H9 (cell line): ENCODE data around the gene ELF1. TPM values are rescaled to one million over a fixed set of nuclear protein-coding genes. Genes with fewer than 3 reads are reported as not detected.

Source experiments
- DNase-seq: peaks from one replicate; pipeline ENCODE4 v3.0.0-alpha.2; 2017
- H2AFZ ChIP-seq: one replicate; pipeline ENCODE4 v1.6.1; 2013; ENCODE audit warnings: mild to moderate bottlenecking, low read length, control low read depth, moderate library complexity
- H2AK5ac ChIP-seq: 2 replicates; pipeline ENCODE4 v1.6.1; 2013; ENCODE audit warnings: low read length, control low read depth, mixed read lengths; ENCODE audit not compliant: insufficient read length
- H2BK120ac ChIP-seq: one replicate; pipeline ENCODE4 v1.6.1; 2013; ENCODE audit warnings: low read depth, mild to moderate bottlenecking, low read length, control low read depth, inconsistent platforms; ENCODE audit not compliant: poor library complexity, severe bottlenecking
- H2BK12ac ChIP-seq: 2 replicates; pipeline ENCODE4 v1.6.1; 2013; ENCODE audit warnings: low read length, control low read depth, mixed read lengths, low read depth; ENCODE audit not compliant: insufficient read length
- H2BK15ac ChIP-seq: 2 replicates; pipeline ENCODE4 v1.6.1; 2013; ENCODE audit warnings: low read depth, low read length, control low read depth
- H2BK20ac ChIP-seq: one replicate; pipeline ENCODE4 v1.6.1; 2013; ENCODE audit warnings: low read depth, mild to moderate bottlenecking, low read length, control low read depth, inconsistent platforms; ENCODE audit not compliant: poor library complexity, severe bottlenecking
- H2BK5ac ChIP-seq: 2 replicates; pipeline ENCODE4 v1.6.1; 2013; ENCODE audit warnings: low read length, control low read depth, mixed read lengths; ENCODE audit not compliant: insufficient read length
- H3K14ac ChIP-seq: 2 replicates; pipeline ENCODE4 v1.6.1; 2013; ENCODE audit warnings: low read length, control low read depth; ENCODE audit not compliant: insufficient read depth
- H3K18ac ChIP-seq: 2 replicates; pipeline ENCODE4 v1.6.1; 2013; ENCODE audit warnings: low read depth, mild to moderate bottlenecking, mixed read lengths, low read length, control low read depth; ENCODE audit not compliant: insufficient read length
- H3K23ac ChIP-seq: 2 replicates; pipeline ENCODE4 v1.6.1; 2013; ENCODE audit warnings: low read length, control low read depth, mixed read lengths, low read depth; ENCODE audit not compliant: insufficient read length
- H3K23me2 ChIP-seq: 2 replicates; pipeline ENCODE4 v1.6.1; 2013; ENCODE audit warnings: low read depth, mild to moderate bottlenecking, mixed read lengths, low read length, control low read depth; ENCODE audit not compliant: insufficient read length, poor library complexity, severe bottlenecking
- H3K27ac ChIP-seq: 2 replicates; pipeline ENCODE4 v1.5.1; 2013; ENCODE audit warnings: low read length, control low read depth, mixed read lengths, low read depth; ENCODE audit not compliant: insufficient read length
- H3K27me3 ChIP-seq: 2 replicates; pipeline ENCODE4 v1.6.1; 2013; ENCODE audit warnings: low read length, control low read depth, inconsistent platforms; ENCODE audit not compliant: insufficient read depth
- H3K4ac ChIP-seq: 2 replicates; pipeline ENCODE4 v1.6.1; 2013; ENCODE audit warnings: low read depth, mild to moderate bottlenecking, control low read depth, inconsistent platforms, low read length, moderate library complexity
- H3K4me1 ChIP-seq: 2 replicates; pipeline ENCODE4 v1.6.1; 2013; ENCODE audit warnings: low read length, control low read depth, inconsistent platforms; ENCODE audit not compliant: insufficient read depth
- H3K4me2 ChIP-seq: 2 replicates; pipeline ENCODE4 v1.6.1; 2013; ENCODE audit warnings: low read length, control low read depth, mixed read lengths; ENCODE audit not compliant: insufficient read length, insufficient read depth
- H3K56ac ChIP-seq: 2 replicates; pipeline ENCODE4 v1.6.1; 2013; ENCODE audit warnings: low read depth, mild to moderate bottlenecking, mixed read lengths, low read length, control low read depth; ENCODE audit not compliant: insufficient read length
- H3K79me1 ChIP-seq: 2 replicates; pipeline ENCODE4 v1.6.1; 2013; ENCODE audit warnings: low read depth, mild to moderate bottlenecking, moderate library complexity, low read length, control low read depth, inconsistent platforms; ENCODE audit not compliant: insufficient read depth, poor library complexity, severe bottlenecking
- H3K79me2 ChIP-seq: 2 replicates; pipeline ENCODE4 v1.6.1; 2013; ENCODE audit warnings: low read length, control low read depth, inconsistent platforms; ENCODE audit not compliant: insufficient read depth
- H3K9ac ChIP-seq: 2 replicates; pipeline ENCODE4 v1.6.1; 2013; ENCODE audit warnings: low read length, control low read depth, mixed read lengths; ENCODE audit not compliant: insufficient read length; ENCODE audit errors: extremely low read depth
- H3K9me3 ChIP-seq: one replicate; pipeline ENCODE4 v1.6.1; 2013; ENCODE audit warnings: low read depth, low read length, inconsistent platforms; ENCODE audit not compliant: control insufficient read depth
- H3T11ph ChIP-seq: one replicate; pipeline ENCODE4 v1.6.1; 2013; ENCODE audit warnings: mild to moderate bottlenecking, low read length, control low read depth, inconsistent platforms
- H4K20me1 ChIP-seq: one replicate; pipeline ENCODE4 v1.6.1; 2013; ENCODE audit not compliant: control insufficient read depth, insufficient read length, insufficient read depth
- H4K5ac ChIP-seq: 2 replicates; pipeline ENCODE4 v1.6.1; 2013; ENCODE audit warnings: low read depth, mild to moderate bottlenecking, mixed read lengths, low read length, control low read depth; ENCODE audit not compliant: insufficient read length
- H4K8ac ChIP-seq: replicated peaks from 2 replicates; pipeline ENCODE4 v1.6.1; 2013; ENCODE audit warnings: low read length, control low read depth, mixed read lengths, low read depth; ENCODE audit not compliant: insufficient read length
- H4K91ac ChIP-seq: 2 replicates; pipeline ENCODE4 v1.6.1; 2013; ENCODE audit warnings: low read depth, mild to moderate bottlenecking, moderate library complexity, mixed read lengths, low read length, control low read depth; ENCODE audit not compliant: insufficient read length
- H3K27ac Mint-ChIP-seq, 3 experiments: 2 replicates in 2 of 3; 3 replicates in 1 of 3; pipeline ENCODE4 v1.8.0; 2020 to 2021; ENCODE audit warnings: mixed read lengths in 3 of 3, mild to moderate bottlenecking in 1 of 3, moderate library complexity in 1 of 3
- H3K27me3 Mint-ChIP-seq: 2 replicates; pipeline ENCODE4 v1.8.0; 2021; ENCODE audit warnings: low read depth, mild to moderate bottlenecking, moderate library complexity, mixed read lengths
- H3K36me3 Mint-ChIP-seq, 3 experiments: 2 replicates in 2 of 3; 3 replicates in 1 of 3; pipeline ENCODE4 v1.8.0; 2020 to 2021; ENCODE audit warnings: low read depth in 3 of 3, mixed read lengths in 3 of 3; ENCODE audit not compliant: insufficient read depth in 1 of 3
- H3K4me1 Mint-ChIP-seq, 2 experiments: 2 replicates each; pipeline ENCODE4 v1.8.0; 2020; ENCODE audit warnings: mixed read lengths in 2 of 2
- H3K4me3 Mint-ChIP-seq, 2 experiments: 2 replicates in 1 of 2; 3 replicates in 1 of 2; pipeline ENCODE4 v1.8.0; 2020 to 2021; ENCODE audit warnings: mild to moderate bottlenecking in 2 of 2, mixed read lengths in 2 of 2, moderate library complexity in 1 of 2
- H3K9me3 Mint-ChIP-seq, 2 experiments: 2 replicates in 1 of 2; 3 replicates in 1 of 2; pipeline ENCODE4 v1.8.0; 2020; ENCODE audit warnings: mild to moderate bottlenecking in 2 of 2, mixed read lengths in 2 of 2, moderate library complexity in 1 of 2
- CTCF ChIP-seq: fragments of 200-600 bp; sonication (generic); conservative IDR thresholded peaks from 3 replicates; pipeline ENCODE4 v1.8.0; 2021; ENCODE audit warnings: antibody characterized with exemption, mild to moderate bottlenecking
- WGBS: extraction: QIAGEN DNeasy Blood & Tissue Kit; methylation state at CpG from one replicate; pipeline ENCODE4 v1.1.7; 2013; ENCODE audit warnings: missing lambda C conversion rate, low lambda C conversion rate, mixed read lengths; ENCODE audit not compliant: insufficient read length; ENCODE audit errors: extremely low coverage; 5-methylcytosine and 5-hydroxymethylcytosine counted together
- total RNA-seq: library from RNA; stranded (reverse); gene quantifications from 2 replicates; pipeline ENCODE4 v1.2.1, GENCODE V29; 2021

Gene ELF1
- total RNA-seq, 1 experiment from 2014 or later, result 15.5 TPM

GRCh38 chr13:40958655-40959054 is 60.5 kb downstream of the ELF1 start:
- H3K4me1 Mint-ChIP-seq, result no peaks in the 10 kb centered on the region
- Histone ChIP-seq H3K4ac (no peak overlapping the region), H2AFZ (no peak overlapping the region), H4K8ac (no peak overlapping the region), H3K27me3 (no peaks in the 10 kb centered on the region), H3K14ac (no peak overlapping the region), H3K23me2 (no peaks in the 10 kb centered on the region), H3K23ac (no peak overlapping the region), H3K18ac (no peak overlapping the region), H2BK12ac (no peak overlapping the region), H2BK15ac (no peak overlapping the region), H3K9ac (no peak overlapping the region), H2BK120ac (no peak overlapping the region), H4K20me1 (no peaks in the 10 kb centered on the region), H2BK20ac (no peak overlapping the region), H3T11ph (no peak overlapping the region), H3K4me2 (no peak overlapping the region), H4K5ac (no peak overlapping the region), H2AK5ac (no peak overlapping the region), H4K91ac (no peak overlapping the region), H2BK5ac (no peak overlapping the region), H3K79me2 (no peaks in the 10 kb centered on the region), H3K56ac (no peak overlapping the region), H3K9me3 (no peaks in the 10 kb centered on the region), H3K79me1 (no peaks in the 10 kb centered on the region), H3K27ac (no peak overlapping the region), H3K4me1 (no peaks in the 10 kb centered on the region)
- no peak overlapping the region for H3K27ac Mint-ChIP-seq
- H3K4me3 Mint-ChIP-seq, result no peak overlapping the region
- peaks cover 23 to 32% (median 27%) of the 10 kb centered on the region in 3 experiments for H3K36me3 Mint-ChIP-seq
- WGBS, result no CpG with 5 or more reads among the region's 5 CpGs
- no peaks in the 10 kb centered on the region for H3K27me3 Mint-ChIP-seq
- no peak for DNase-seq
- H3K9me3 Mint-ChIP-seq, result peaks cover 16 to 23% of the 10 kb centered on the region in 2 experiments
- TF ChIP-seq CTCF, result no peak
